PFSK-1 (cell line): ENCODE measurements around the gene SMAD3.

Source experiments
- FOXP2 ChIP-seq: optimal IDR thresholded peaks from 2 replicates; pipeline ENCODE3; 2011; ENCODE audit warnings: borderline replicate concordance, control low read depth, inconsistent platforms; ENCODE audit not compliant: insufficient read depth; ENCODE audit errors: extremely low read length, extremely low read depth
- POLR2AphosphoS5 ChIP-seq: IDR thresholded peaks from 2 replicates; pipeline ENCODE4 v1.6.1; 2012; ENCODE audit warnings: low read depth, mild to moderate bottlenecking, control low read depth, low read length, moderate library complexity
- SIN3A ChIP-seq: IDR thresholded peaks from 2 replicates; pipeline ENCODE4 v1.6.1; 2012; ENCODE audit warnings: mild to moderate bottlenecking, low read length, moderate library complexity, borderline replicate concordance; ENCODE audit not compliant: insufficient read depth
- TAF1 ChIP-seq: IDR thresholded peaks from 2 replicates; pipeline ENCODE4 v1.6.1; 2012; ENCODE audit warnings: low read length, control low read depth, borderline replicate concordance; ENCODE audit not compliant: insufficient read depth
- TF ChIP-seq, protein P1 (sequence below), 2 experiments: IDR thresholded peaks; 2 replicates each; pipeline versions ENCODE4 v1.6.1 to v1.8.0; 2011 to 2012; ENCODE audit warnings: low read depth in 2 of 2, low read length in 2 of 2, control low read depth in 1 of 2, inconsistent platforms in 1 of 2, mild to moderate bottlenecking in 1 of 2, moderate library complexity in 1 of 2; ENCODE audit not compliant: insufficient read depth in 1 of 2

SMAD3 gene

DNA sequence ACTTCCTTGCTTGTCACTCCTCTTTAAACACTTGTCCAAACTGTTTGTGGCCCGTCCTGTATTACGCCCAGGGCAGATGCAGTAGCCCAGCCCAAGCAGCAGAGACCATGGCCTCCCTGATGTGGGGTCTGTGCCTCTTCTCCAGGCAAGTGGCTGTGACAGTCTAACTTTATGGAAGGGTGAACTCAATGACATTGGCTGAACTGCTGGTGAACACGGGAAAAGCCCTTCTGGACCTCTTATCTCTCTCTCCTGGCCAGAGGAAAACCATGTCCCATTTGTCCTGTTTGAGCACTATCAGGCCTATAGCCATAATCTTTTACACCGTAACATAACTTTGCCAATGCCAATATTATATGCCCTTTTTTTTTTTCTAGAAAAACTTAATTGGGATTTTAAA lies 67.6 kb downstream of the SMAD3 start:
- no peak for TF ChIP-seq TAF1
- TF ChIP-seq SIN3A, result no peak
- TF ChIP-seq, protein P1, sequence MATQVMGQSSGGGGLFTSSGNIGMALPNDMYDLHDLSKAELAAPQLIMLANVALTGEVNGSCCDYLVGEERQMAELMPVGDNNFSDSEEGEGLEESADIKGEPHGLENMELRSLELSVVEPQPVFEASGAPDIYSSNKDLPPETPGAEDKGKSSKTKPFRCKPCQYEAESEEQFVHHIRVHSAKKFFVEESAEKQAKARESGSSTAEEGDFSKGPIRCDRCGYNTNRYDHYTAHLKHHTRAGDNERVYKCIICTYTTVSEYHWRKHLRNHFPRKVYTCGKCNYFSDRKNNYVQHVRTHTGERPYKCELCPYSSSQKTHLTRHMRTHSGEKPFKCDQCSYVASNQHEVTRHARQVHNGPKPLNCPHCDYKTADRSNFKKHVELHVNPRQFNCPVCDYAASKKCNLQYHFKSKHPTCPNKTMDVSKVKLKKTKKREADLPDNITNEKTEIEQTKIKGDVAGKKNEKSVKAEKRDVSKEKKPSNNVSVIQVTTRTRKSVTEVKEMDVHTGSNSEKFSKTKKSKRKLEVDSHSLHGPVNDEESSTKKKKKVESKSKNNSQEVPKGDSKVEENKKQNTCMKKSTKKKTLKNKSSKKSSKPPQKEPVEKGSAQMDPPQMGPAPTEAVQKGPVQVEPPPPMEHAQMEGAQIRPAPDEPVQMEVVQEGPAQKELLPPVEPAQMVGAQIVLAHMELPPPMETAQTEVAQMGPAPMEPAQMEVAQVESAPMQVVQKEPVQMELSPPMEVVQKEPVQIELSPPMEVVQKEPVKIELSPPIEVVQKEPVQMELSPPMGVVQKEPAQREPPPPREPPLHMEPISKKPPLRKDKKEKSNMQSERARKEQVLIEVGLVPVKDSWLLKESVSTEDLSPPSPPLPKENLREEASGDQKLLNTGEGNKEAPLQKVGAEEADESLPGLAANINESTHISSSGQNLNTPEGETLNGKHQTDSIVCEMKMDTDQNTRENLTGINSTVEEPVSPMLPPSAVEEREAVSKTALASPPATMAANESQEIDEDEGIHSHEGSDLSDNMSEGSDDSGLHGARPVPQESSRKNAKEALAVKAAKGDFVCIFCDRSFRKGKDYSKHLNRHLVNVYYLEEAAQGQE (IDR thresholded peaks at IDR 0.05; ENCODE audit: insufficient read depth in 1 of 2, low read depth in 2 of 2, low read length in 2 of 2), result no peak
- TF ChIP-seq FOXP2, result no peak

DNA sequence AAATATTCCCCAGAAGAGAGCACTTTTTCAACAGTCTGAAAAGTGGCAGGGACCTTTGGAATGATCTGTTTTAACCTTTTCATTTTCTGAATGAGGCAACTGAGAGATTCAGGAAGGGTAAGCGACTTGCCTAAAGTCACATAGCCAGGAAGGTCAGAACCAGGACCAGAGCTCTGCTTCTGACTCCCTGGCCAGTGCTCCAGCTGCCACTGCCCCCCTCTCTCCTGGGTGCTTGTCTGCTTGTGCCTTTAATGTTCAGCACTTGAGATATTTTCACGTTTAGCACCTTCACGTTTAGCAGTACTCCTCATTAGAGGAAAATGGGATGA lies 68.3 kb downstream of the SMAD3 start:
- TF ChIP-seq FOXP2, result no peak
- no peak for TF ChIP-seq TAF1
- no peak for TF ChIP-seq SIN3A
- no peak for TF ChIP-seq POLR2AphosphoS5
- TF ChIP-seq, protein P1 (IDR thresholded peaks at IDR 0.05; ENCODE audit: insufficient read depth in 1 of 2, low read depth in 2 of 2, low read length in 2 of 2), result no peak

DNA sequence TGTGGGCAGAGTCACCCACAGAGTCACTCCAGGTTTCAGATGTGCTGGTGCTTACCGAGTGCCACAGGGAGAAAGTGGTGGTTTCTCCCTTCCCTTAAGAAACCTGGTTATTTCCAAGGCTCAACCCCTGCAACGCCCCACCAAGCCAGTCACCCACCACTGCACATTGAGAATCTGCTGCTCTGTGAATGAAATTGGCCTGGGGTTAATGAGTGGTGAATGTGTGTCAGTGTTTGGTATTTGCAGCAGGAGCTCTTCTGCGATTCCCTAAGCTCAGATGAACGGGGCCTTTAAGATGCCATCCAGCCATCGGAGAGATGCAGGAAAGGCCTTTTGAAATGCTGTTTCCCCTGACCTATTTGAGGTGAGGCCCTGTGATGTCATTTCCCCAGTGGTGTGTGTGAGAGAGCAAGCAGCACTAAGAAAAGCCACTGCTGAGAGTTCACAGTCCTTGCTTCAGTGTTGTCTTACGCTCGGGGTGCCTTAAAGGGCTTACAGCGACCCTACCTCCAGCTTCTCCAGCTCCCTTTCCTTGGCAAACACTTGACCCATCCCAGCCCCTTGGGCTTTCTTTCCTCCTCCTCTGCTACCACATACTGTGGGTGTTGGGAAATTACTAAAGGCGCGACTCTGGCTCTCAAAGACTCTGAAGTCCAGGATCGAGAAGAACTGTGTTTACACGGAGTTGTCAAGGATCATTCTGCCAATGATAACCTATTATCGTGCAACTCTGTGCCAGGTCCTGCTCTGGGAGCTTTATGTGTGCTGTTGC lies 68.9 kb downstream of the SMAD3 start:
- TF ChIP-seq FOXP2, result no peak
- no peak for TF ChIP-seq POLR2AphosphoS5
- no peak for TF ChIP-seq SIN3A
- TF ChIP-seq TAF1, result peak; percentile 9; the same call in 1 of the 2 replicates

DNA sequence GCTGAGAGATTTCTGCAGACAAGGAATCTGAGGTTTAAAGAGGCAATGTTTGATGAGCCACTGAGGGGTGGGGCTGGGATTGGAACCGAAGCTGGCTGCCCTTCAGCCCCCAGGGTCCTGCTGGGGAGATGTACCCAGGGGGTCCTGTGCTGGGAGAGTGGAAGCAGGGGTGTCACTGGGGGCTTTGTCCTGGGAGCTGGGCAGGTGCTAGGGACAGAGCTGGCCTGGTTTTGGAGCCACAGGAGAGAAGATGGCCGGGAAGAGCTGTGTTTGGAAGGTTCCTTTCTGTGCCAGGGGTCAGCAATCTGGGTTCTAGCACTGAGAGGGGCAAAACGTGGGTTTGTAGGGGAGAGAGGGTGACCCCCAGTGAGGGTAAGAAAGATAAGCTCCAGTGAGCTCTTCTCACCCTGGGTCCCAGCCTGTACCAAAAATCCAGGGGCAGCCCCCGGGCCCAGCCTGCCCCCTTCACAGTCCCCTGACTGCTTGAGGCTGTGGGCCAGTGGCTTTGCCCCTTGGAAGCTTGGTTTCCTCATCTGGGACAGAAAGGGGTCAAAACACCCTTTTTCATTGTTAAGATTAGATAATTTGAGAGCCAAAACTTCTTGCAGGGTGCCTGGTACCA lies 69.6 kb downstream of the SMAD3 start:
- TF ChIP-seq SIN3A (no peak), FOXP2 (no peak), POLR2AphosphoS5 (no peak), TAF1 (no peak)
- TF ChIP-seq, protein P1 (IDR thresholded peaks at IDR 0.05; ENCODE audit: insufficient read depth in 1 of 2, low read depth in 2 of 2, low read length in 2 of 2), result no peak

DNA sequence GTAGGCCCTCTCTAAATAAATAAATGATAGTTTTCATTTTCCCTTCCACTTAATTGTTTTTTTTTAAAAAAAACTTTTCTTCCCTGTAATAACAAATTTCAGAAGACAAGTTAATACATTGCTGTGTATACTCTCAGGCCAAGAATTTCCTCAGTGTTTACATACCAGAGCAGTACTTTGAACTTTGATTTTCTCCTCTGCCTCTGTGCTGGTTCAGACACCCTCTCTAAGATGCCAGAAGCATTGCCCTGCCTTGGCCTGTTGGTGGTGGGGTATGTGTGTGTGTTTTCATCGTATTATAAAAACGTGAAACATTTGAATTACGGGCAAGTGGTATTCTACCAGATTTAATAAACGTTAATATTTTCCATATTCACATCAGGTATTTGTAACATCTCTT lies 70.1 kb downstream of the SMAD3 start:
- no peak for TF ChIP-seq SIN3A
- TF ChIP-seq, protein P1 (IDR thresholded peaks at IDR 0.05; ENCODE audit: insufficient read depth in 1 of 2, low read depth in 2 of 2, low read length in 2 of 2), result no peak
- no peak for TF ChIP-seq FOXP2
- TF ChIP-seq TAF1, result no peak
- no peak for TF ChIP-seq POLR2AphosphoS5
